Common myeloid progenitor, CD34-positive (primary cell): ENCODE measurements around the gene GCGR.

ENCODE experiments used
- CTCF ChIA-PET: fragments of 350-600 bp; sonication (Branson Sonifier 250); formaldehyde crosslinking; loops from one replicate; lab custom pipeline; 2021; ENCODE audit warnings: antibody characterized with exemption; lab: Charles Lee
- POLR2A ChIA-PET: fragments of 350-600 bp; sonication (Branson Sonifier 250); formaldehyde crosslinking; loops from one replicate; lab custom pipeline; 2021; ENCODE audit warnings: antibody characterized with exemption; lab: Charles Lee
- DNase-seq, 3 donors: peaks; one replicate each; pipeline versions ENCODE4 v3.0.0 to v3.0.0-alpha.2; 2013
- H3K27ac ChIP-seq, 2 experiments: 1 replicate in 1 of 2; 2 replicates in 1 of 2; pipeline ENCODE4 v1.7.0; 2013; ENCODE audit warnings: inconsistent platforms in 2 of 2, low read length in 2 of 2, mild to moderate bottlenecking in 2 of 2, low read depth in 1 of 2, moderate library complexity in 1 of 2; ENCODE audit not compliant: severe bottlenecking in 2 of 2, insufficient read depth in 1 of 2, poor library complexity in 1 of 2
- H3K27me3 ChIP-seq, 5 experiments: replicated peaks in 2 of 5; 1 replicate in 3 of 5; 2 replicates in 2 of 5; pipeline versions ENCODE4 v1.6.1 to v1.7.0; 2013; ENCODE audit warnings: low read length in 4 of 5, mild to moderate bottlenecking in 2 of 5, moderate library complexity in 2 of 5, inconsistent platforms in 1 of 5; ENCODE audit not compliant: insufficient read depth in 5 of 5, control insufficient read depth in 4 of 5
- H3K36me3 ChIP-seq, 4 experiments: 1 replicate in 2 of 4; 2 replicates in 2 of 4; pipeline versions ENCODE4 v1.6.1 to v1.7.0; 2013; ENCODE audit warnings: low read length in 3 of 4, control low read depth in 1 of 4, mild to moderate bottlenecking in 1 of 4; ENCODE audit not compliant: control insufficient read depth in 4 of 4, insufficient read depth in 4 of 4
- H3K4me1 ChIP-seq, 4 experiments: 1 replicate in 3 of 4; 2 replicates in 1 of 4; pipeline versions ENCODE4 v1.6.1 to v1.7.1; 2013; ENCODE audit warnings: low read length in 3 of 4, mild to moderate bottlenecking in 3 of 4, control low read depth in 1 of 4, inconsistent platforms in 1 of 4, moderate library complexity in 1 of 4; ENCODE audit not compliant: control insufficient read depth in 4 of 4, insufficient read depth in 4 of 4; ENCODE audit errors: control extremely low read depth in 1 of 4
- H3K4me3 ChIP-seq, 7 experiments: 1 replicate in 4 of 7; 2 replicates in 3 of 7; pipeline versions ENCODE4 v1.5.1 to v1.7.0; 2013; ENCODE audit warnings: mild to moderate bottlenecking in 7 of 7, low read length in 6 of 7, moderate library complexity in 6 of 7, inconsistent platforms in 2 of 7, low read depth in 2 of 7, control low read depth in 1 of 7; ENCODE audit not compliant: insufficient read depth in 4 of 7, control insufficient read depth in 1 of 7; ENCODE audit errors: extremely low read depth in 1 of 7
- H3K9me3 ChIP-seq, 5 experiments: 1 replicate in 4 of 5; 2 replicates in 1 of 5; pipeline versions ENCODE4 v1.6.1 to v1.7.1; 2013; ENCODE audit warnings: low read length in 4 of 5, mild to moderate bottlenecking in 2 of 5, inconsistent platforms in 1 of 5, low read depth in 1 of 5, moderate library complexity in 1 of 5; ENCODE audit not compliant: control insufficient read depth in 4 of 5, insufficient read depth in 2 of 5; ENCODE audit errors: control extremely low read depth in 1 of 5
- WGBS: methylation state at CpG from one replicate; pipeline ENCODE4 v1.1.5; 2013; ENCODE audit not compliant: insufficient coverage; 5-methylcytosine and 5-hydroxymethylcytosine counted together

Gene GCGR

DNA sequence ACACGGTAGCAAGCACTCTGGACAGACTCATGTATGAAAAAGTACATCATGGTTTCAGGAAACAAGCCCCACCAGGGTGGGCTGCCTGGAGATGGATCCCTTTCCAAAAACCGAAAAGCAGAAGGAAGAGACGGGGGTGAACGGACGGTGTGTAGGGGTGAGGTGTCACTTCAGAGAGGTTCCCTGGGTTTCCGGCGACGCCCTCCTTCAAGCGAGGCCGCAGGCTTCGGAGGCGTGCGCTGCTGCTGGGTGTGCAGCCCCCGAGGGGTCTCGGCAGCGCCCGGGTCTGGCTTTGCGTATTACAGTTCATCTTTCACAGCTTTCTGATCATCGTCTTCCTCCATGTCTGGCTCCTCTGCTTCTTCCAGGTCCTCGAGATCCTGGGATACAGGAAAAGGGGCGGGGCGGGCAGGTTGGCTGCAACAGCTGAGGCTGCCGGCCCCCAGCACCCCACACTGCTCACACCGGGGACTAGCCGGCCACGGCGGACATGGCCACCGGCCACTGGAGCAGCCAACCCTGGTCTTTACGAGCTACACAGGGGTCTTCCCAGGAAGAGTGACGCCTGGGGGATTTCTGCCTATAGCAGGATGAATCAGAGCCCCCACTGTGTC, 39.9 kb downstream of the GCGR start:
- 92% methylated on average over 22 of the region's 30 CpGs for whole genome bisulfite sequencing
- Histone ChIP-seq H3K36me3 (peaks cover 15 to 58% (median 46%) of the 10 kb centered on the region in 4 experiments), H3K4me1 (peaks cover 0 to 11% (median 1%) of the 10 kb centered on the region in 4 experiments), H3K27me3 (no peaks in the 10 kb centered on the region), H3K27ac (no peak overlapping the region), H3K4me3 (no peak overlapping the region), H3K9me3 (no peaks in the 10 kb centered on the region)
- ChIA-PET POLR2A (interaction anchor here (0.7 to 1.8 kb wide), 5 partner anchors 11 to 182 kb away, joined by 3 to 5 read pairs (median 3); partner anchors contain the start of gene MCRIP1), CTCF (interaction anchor here (1.4 kb wide), 1 partner anchor 13 kb away, joined by 3 read pairs; no protein-coding TSS in a partner anchor)
- no peak for DNase-seq

DNA sequence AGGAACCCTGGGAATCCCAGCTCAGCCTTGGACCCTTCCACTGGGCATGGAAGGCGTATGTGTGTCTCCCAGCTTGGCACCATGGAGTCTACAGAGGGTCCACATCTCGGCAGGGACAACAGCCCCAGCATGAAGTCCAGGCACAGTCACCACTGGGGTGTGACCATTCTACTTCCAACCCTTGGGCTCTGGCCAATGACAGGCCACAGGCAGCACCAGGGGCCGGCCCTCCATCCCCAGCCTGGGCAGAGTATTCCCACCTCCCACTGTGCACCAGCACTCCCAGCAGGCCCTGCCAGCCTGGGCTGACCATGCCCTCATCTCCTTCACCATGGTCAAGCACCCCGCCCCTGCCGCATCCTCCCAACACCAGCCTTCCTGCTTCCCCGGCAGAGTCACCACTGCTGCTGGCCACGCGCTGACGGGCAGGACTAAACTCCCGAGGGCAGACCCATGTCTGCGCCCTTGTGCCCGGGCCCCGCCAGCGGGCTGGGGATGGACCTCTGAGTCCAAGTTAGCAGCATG, 40.4 kb downstream of the GCGR start:
- peaks cover 0 to 11% (median under 1%) of the 10 kb centered on the region in 4 experiments for H3K4me1 ChIP-seq
- H3K9me3 ChIP-seq = no peaks in the 10 kb centered on the region
- no peak overlapping the region for H3K27ac ChIP-seq
- peaks cover 15 to 58% (median 47%) of the 10 kb centered on the region in 4 experiments for H3K36me3 ChIP-seq
- no peak overlapping the region for H3K4me3 ChIP-seq
- no peaks in the 10 kb centered on the region for H3K27me3 ChIP-seq
- DNase-seq = no peak
- WGBS = 97% methylated on average over 11 of the region's 14 CpGs
- ChIA-PET CTCF (interaction anchor here (1.4 kb wide), 1 partner anchor 12 kb away, joined by 3 read pairs; no protein-coding TSS in a partner anchor), POLR2A (interaction anchor here (0.7 to 1.1 kb wide), 3 partner anchors 10 to 183 kb away, joined by 3 read pairs; no protein-coding TSS in a partner anchor)

DNA sequence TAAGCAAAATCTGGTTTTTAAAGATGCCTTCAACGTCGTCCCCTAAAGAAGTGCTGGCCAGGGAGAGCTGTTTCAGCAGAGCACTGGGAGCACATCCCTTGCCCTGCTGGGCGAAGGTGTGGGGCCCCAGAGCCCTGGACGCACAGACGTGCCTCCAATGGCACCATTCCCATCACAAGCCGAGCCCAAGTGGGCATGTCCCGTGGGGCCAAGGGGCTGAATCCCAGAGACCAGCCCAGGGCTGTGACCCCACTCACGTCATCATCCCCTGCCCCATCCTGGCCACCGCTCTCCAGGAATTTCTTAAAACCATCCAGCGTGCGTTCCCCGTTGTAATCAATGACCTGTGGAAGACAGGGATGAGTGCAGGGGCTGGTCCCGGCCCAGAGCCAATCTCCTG, 40.9 kb downstream of the GCGR start:
- Histone ChIP-seq H3K27ac (no peak overlapping the region), H3K4me1 (peaks cover 0 to 11% (median 0%) of the 10 kb centered on the region in 4 experiments), H3K36me3 (peaks cover 15 to 60% (median 47%) of the 10 kb centered on the region in 4 experiments), H3K9me3 (no peaks in the 10 kb centered on the region), H3K4me3 (no peak overlapping the region), H3K27me3 (no peaks in the 10 kb centered on the region)
- WGBS = 97% methylated on average over 11 of the region's 13 CpGs
- CTCF ChIA-PET = no interaction called here
- no peak for DNase-seq
- POLR2A ChIA-PET = interaction anchor here (0.7 to 1.0 kb wide), 2 partner anchors 10 to 12 kb away, joined by 3 read pairs; partner anchors contain the start of gene MCRIP1

DNA sequence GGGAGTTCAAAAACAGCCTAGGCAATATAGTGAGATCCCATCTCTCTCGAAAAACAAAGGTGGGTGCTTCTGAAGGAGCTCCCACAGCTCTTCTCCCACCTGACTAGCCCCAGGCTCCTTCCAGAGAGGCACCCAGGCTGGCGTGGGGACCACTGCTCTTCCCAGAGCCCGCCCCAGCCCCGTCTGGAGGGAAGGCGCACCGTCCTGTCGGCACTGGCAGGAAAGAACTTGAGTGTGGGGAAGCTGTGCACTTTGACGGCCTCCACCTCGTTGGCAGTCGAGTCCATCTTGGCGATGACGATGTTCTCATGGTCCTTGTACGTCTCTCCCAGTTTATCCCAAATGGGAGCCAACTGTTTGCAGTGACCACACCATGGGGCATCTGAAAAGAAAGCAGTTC, 41.4 kb downstream of the GCGR start:
- peaks cover 0 to 11% (median 0%) of the 10 kb centered on the region in 4 experiments for H3K4me1 ChIP-seq
- POLR2A ChIA-PET = interaction anchor here (0.6 to 1.5 kb wide), 3 partner anchors 8 to 13 kb away, joined by 3 to 4 read pairs (median 3); partner anchors contain the start of gene MCRIP1
- DNase-seq = no peak
- peaks cover 15 to 60% (median 47%) of the 10 kb centered on the region in 4 experiments for H3K36me3 ChIP-seq
- H3K4me3 ChIP-seq = no peak overlapping the region
- 94% methylated on average over 12 of the region's 13 CpGs for WGBS
- H3K27me3 ChIP-seq = no peaks in the 10 kb centered on the region
- H3K9me3 ChIP-seq = no peaks in the 10 kb centered on the region
- no peak overlapping the region for H3K27ac ChIP-seq
- CTCF ChIA-PET = no interaction called here

DNA sequence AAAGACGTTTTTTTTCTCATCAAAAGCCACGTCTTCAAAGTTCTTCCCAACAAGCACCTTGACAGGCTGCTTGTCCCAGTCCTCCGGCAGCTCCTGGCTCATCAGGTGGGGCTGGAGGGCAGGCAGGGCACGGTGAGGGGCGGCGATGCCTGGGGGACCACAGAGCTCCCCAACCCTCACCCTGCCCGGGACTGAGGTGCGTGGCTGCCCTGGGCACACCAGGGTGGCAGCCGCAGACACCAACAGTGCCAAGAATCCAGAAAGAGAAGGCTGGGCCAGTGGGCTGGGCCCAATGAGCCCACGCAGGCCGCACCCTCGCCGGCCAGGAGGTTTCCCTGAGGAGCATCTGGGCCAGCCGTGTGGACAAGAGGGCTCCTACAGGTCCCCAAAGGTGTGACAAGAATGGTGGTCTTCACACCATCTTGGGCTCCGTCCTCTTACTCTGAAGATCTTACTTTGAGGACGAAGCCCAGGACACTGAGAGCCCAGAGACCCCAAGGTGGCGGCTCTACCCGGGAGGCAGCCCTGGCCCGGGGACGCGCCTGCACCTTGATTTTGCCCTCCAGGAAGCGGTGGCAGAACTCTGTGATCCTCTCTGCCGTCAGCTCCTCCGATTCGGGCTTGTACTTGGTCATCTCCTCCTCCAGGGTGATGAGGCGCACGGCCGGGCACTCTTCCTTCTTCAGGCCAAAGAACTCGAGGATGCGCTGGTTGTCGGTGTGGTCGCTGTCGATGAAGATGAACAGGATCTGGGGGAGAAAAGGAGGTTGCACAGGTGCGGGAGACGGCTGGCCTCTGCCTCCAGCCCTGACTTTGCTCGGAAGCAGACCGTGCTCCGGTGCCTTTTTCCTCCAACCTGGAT, 42.2 kb downstream of the GCGR start:
- DNase-seq = no peak
- ChIA-PET CTCF (no interaction called here), POLR2A (interaction anchor here (0.6 to 1.5 kb wide), 2 partner anchors 9 kb away, joined by 3 to 4 read pairs; no protein-coding TSS in a partner anchor)
- Histone ChIP-seq H3K27ac (no peak overlapping the region), H3K9me3 (no peaks in the 10 kb centered on the region), H3K27me3 (no peaks in the 10 kb centered on the region), H3K36me3 (peaks cover 15 to 62% (median 48%) of the 10 kb centered on the region in 4 experiments), H3K4me3 (no peak overlapping the region), H3K4me1 (peaks cover 0 to 5% (median 0%) of the 10 kb centered on the region in 4 experiments)
- WGBS = 97% methylated on average over 33 of the region's 38 CpGs

DNA sequence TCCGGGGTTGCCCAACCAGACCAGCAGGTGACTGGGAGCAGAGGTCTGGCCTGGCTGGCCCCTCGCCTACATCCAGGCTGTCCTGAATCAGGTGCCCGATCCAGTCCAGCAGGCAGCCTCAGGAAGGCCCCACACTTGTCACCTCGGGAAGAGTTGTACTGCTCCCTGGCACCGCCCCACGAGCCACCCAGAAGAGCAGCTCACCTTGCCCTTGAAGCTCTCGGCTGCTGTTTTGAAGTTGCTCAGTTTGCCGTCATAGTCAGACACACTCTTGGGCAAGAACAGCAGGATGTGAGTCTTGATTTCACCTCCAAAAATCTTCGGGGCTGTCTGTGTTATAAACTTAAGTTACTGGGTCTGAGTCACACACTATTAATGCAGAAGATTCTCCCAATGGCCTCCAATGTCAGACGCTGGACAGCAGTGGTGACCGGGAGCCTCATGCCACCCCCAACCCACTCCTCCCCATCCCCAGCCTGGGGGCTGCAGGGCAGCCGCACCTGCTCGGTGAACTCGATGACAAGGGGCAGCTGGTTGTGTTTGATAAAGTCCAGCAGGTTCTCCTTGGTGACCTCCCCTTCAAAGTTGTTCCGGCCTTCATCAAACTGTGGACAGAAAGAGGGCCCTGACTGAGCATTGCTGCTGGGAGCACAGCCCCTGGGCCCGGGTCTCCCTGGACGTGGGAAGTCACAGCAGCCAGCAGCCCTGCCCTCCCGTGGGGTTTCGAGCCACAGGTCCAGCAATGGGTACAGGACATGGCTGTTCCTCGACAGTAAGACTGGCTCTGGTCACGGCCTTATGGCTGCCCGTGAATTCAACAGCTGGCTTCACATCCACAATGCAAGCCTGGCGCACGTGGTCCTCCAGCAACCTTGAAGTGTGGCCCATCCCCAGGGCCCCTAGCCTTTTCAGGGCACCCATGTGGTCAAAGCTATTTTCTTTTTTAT, 43.1 kb downstream of the GCGR start:
- Histone ChIP-seq H3K27ac (no peak overlapping the region), H3K36me3 (peaks cover 15 to 71% (median 57%) of the 10 kb centered on the region in 4 experiments), H3K4me3 (no peak overlapping the region), H3K27me3 (no peaks in the 10 kb centered on the region), H3K4me1 (no peaks in the 10 kb centered on the region), H3K9me3 (no peaks in the 10 kb centered on the region)
- WGBS = 98% methylated on average over 23 of the region's 24 CpGs
- CTCF ChIA-PET = interaction anchor here (1.2 kb wide), 1 partner anchor 10 kb away, joined by 3 read pairs; no protein-coding TSS in a partner anchor
- POLR2A ChIA-PET = interaction anchor here (0.6 to 1.5 kb wide), 3 partner anchors 8 to 118 kb away, joined by 3 to 4 read pairs (median 3); no protein-coding TSS in a partner anchor
- DNase-seq = no peak
